ENCODE results near the gene ANXA2R. TPM values are rescaled to one million over a fixed set of nuclear protein-coding genes. Genes with fewer than 3 reads are reported as not detected.
"Not testable (repeated sequence)": the region's sequence is repeated elsewhere in the genome, so short reads cannot be mapped to it uniquely, and the experiment has no call there.

The ANXA2R gene
- total RNA-seq (2014; rRNA removed) (4.8 and 8.9 TPM in 2 replicates), Bru-seq, nascent RNA (percentile 93 among the genes with signal in this experiment), BruChase-seq, experiment 1, labeled RNA remaining after a 6-hour chase (percentile 78 among the genes with signal in this experiment), BruChase-seq, experiment 2, labeled RNA remaining after a 2-hour chase (percentile 85 among the genes with signal in this experiment)
- long read RNA-seq, transcript ANXA2R-202 (1 exons, 1,265 nt), result major isoform, 10 of 11 reads
- long read RNA-seq, partial matches to known transcripts, result 0 of 11 reads
- long read RNA-seq, other reads (novel, unspliced or antisense), result 1 of 11 reads

DNA sequence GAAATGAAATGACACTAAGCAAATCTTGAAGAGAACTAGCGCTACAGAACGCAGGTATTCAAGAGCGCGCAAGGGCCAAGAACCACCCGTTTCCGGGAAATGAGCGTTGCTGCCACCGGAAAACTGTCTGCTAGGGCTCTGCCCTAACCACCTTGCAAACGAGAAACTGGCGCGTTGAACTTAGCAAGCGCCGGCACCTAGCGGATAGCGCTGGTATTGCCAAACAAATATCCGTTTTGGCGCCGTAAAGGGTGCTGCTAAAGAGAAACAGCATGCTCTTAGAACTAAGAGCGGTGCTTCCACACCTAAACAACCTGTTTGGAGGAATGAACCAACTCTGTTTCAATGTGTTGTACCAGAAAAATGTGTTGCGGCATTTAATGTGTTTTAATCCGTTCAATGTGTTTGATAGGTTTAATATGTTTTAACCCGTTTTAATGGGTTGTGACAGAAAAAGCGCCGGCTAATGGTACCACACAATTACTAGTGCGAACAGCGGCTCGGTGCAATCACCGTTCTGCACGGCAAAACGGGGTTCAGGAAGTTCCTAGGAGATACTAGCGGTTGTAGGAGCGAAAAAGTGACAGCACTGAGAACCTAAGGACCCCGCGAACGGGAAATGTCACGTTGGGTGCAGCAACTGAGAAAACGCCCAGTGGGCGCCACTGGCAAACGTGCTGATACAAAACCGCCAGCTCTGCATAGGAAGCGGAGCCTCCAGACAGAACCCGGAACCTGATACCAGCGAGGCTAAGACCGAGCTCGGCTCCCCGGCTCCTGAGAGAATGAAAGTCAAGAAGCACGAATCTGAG is at the start of gene ANXA2R:
ANXA2R (minus strand) TSS at position 33 of the 812 bp plus-strand sequence. CDS start 273 bp downstream, outside the sequence.
- intact Hi-C loops (cut with micrococcal nuclease), result loop anchor here (1.0 to 10.0 kb wide), 8 partner anchors 20 to 442 kb away; partner anchors contain the start of gene TMEM267
- H4K20me1 ChIP-seq (ENCODE audit: low read length), result no peaks in the 10 kb centered on the region
- H3K9ac ChIP-seq (ENCODE audit: low read length), result peak within 1 kb of the TSS; percentile 88
- no TSS peak for BruUV-seq (replicated peaks)
- peak; percentile 36 for ATAC-seq
- H3F3A ChIP-seq (ENCODE audit: low read length, unreplicated experiment), result no peaks in the 10 kb centered on the region
- H3K36me3 ChIP-seq (ENCODE audit: low read depth, low read length), result no peaks in the 10 kb centered on the region
- H3K79me2 ChIP-seq (ENCODE audit: low read length), result peaks cover 93% of the 10 kb centered on the region
- ChIA-PET CTCF (interaction anchor here (0.6 to 3.3 kb wide), 7 partner anchors 21 to 1318 kb away, joined by 3 to 20 read pairs (median 4); no protein-coding TSS in a partner anchor), POLR2A (ENCODE audit: unreplicated experiment) (interaction anchor here (0.6 to 2.0 kb wide), 7 partner anchors 21 to 151 kb away, joined by 3 to 9 read pairs (median 6); partner anchors contain the start of gene ZNF131)
- peak; percentile 100 for DNase-seq
- H2AFZ ChIP-seq (ENCODE audit: low read length), result peak within 1 kb of the TSS; percentile 82
- TF ChIP-seq CTCF (conservative IDR thresholded peaks at IDR 0.05; ENCODE audit: low read depth, low read length), result peak; percentile 89
- TF ChIP-seq EZH2phosphoT487 (IDR thresholded peaks at IDR 0.05; ENCODE audit: borderline replicate concordance, low read length), result no peak
- peak within 1 kb of the TSS; percentile 90 for H3K27ac ChIP-seq (ENCODE audit: low read length)
- no peaks in the 10 kb centered on the region for H3K9me2 ChIP-seq (replicated peaks; ENCODE audit: low read length)
- no peaks in the 10 kb centered on the region for H3K9me3 ChIP-seq (ENCODE audit: low read length)
- no peaks in the 10 kb centered on the region for H3K27me3 ChIP-seq (ENCODE audit: low read length)
- peak within 1 kb of the TSS; percentile 70 for H3K4me3 ChIP-seq (ENCODE audit: low read length)
- H3K4me2 ChIP-seq (ENCODE audit: low read length), result peak within 1 kb of the TSS; percentile 96
- H3K4me1 ChIP-seq (ENCODE audit: insufficient read depth, low read length), result peaks cover 20% of the 10 kb centered on the region

DNA sequence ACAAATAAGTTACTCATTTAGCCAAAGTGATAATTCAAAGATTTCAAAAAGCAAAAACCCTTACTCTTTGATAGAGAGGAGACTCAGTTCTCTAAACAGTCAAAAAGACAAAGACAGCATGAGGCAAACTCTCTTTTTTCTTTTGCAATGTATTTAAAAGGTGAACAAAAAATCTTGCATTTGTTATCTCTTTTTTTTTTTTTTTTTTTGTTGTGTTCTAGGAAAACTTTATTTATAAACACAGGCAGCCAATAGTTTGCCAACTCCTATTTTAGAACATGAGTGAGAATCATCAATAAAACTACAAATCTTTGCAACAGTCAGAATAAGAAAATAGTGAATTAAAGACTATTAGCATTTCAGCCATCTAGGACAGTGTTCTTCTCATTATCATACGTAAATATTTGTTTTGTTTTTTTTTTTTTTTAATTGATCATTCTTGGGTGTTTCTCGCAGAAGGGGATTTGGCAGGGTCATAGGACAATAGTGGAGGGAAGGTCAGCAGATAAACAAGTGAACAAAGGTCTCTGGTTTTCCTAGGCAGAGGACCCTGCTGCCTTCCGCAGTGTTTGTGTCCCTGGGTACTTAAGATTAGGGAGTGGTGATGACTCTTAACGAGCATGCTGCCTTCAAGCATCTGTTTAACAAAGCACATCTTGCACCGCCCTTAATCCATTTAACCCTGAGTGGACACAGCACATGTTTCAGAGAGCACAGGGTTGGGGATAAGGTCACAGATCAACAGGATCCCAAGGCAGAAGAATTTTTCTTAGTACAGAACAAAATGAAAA is 46.2 kb upstream of the ANXA2R start:
- intact Hi-C loops (cut with micrococcal nuclease); H3K79me2 ChIP-seq (ENCODE audit: low read length); H3K4me1 ChIP-seq (ENCODE audit: insufficient read depth, low read length); H4K20me1 ChIP-seq (ENCODE audit: low read length); BruUV-seq (replicated peaks); H3K27ac ChIP-seq (ENCODE audit: low read length); H3K4me3 ChIP-seq (ENCODE audit: low read length); POLR2A ChIA-PET (ENCODE audit: unreplicated experiment); ATAC-seq; DNase-seq; CTCF ChIA-PET; H3K4me2 ChIP-seq (ENCODE audit: low read length); H3K27me3 ChIP-seq (ENCODE audit: low read length); H3K9me2 ChIP-seq (replicated peaks; ENCODE audit: low read length); H3K9me3 ChIP-seq (ENCODE audit: low read length); H3F3A ChIP-seq (ENCODE audit: low read length, unreplicated experiment); H2AFZ ChIP-seq (ENCODE audit: low read length); H3K9ac ChIP-seq (ENCODE audit: low read length); H3K36me3 ChIP-seq (ENCODE audit: low read depth, low read length): not testable (repeated sequence)

GRCh38 chr5:43085453-43085852 is 45.3 kb upstream of the ANXA2R start:
- H4K20me1 ChIP-seq (ENCODE audit: low read length), result no peaks in the 10 kb centered on the region

DNA sequence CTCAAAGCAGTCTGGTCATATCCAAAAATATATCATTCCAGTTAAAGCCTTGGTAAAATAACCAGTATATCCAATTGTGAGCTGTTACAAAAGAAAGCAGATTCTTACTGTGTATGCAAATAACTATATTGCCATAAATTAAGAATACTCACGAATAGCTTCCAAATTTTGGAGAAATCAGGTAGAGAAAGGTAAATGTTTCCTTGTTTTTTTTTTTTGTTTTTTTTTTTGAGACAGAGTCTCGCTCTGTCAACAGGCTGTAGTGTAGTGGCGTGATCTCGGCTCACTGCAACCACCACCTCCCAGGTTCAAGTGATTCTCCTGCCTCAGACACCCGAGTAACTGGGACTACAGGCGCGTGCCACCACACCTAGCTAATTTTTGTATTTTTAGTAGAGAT is 44.3 kb upstream of the ANXA2R start:
- ATAC-seq; H3K79me2 ChIP-seq (ENCODE audit: low read length); H3F3A ChIP-seq (ENCODE audit: low read length, unreplicated experiment); H3K27me3 ChIP-seq (ENCODE audit: low read length); H3K27ac ChIP-seq (ENCODE audit: low read length); H3K4me1 ChIP-seq (ENCODE audit: insufficient read depth, low read length); CTCF ChIA-PET; H2AFZ ChIP-seq (ENCODE audit: low read length); intact Hi-C loops (cut with micrococcal nuclease); H3K9ac ChIP-seq (ENCODE audit: low read length); H3K4me2 ChIP-seq (ENCODE audit: low read length); DNase-seq; BruUV-seq (replicated peaks); H3K9me3 ChIP-seq (ENCODE audit: low read length); H4K20me1 ChIP-seq (ENCODE audit: low read length); POLR2A ChIA-PET (ENCODE audit: unreplicated experiment); H3K4me3 ChIP-seq (ENCODE audit: low read length); H3K36me3 ChIP-seq (ENCODE audit: low read depth, low read length); H3K9me2 ChIP-seq (replicated peaks; ENCODE audit: low read length): not testable (repeated sequence)

More at GRCh38 chr5:43085453-43085852, 45.3 kb upstream of the ANXA2R start:
- no peaks in the 10 kb centered on the region for H3K9me3 ChIP-seq (ENCODE audit: low read length)
- no peaks in the 10 kb centered on the region for H3F3A ChIP-seq (ENCODE audit: low read length, unreplicated experiment)
- H3K27ac ChIP-seq (ENCODE audit: low read length), result no peak overlapping the region
- H3K27me3 ChIP-seq (ENCODE audit: low read length), result no peaks in the 10 kb centered on the region
- H3K4me2 ChIP-seq (ENCODE audit: low read length), result no peak overlapping the region
- H3K4me3 ChIP-seq (ENCODE audit: low read length), result no peak overlapping the region
- no peaks in the 10 kb centered on the region for H3K9me2 ChIP-seq (replicated peaks; ENCODE audit: low read length)
- DNase-seq, result no peak
- no peak for ATAC-seq
- no peak for TF ChIP-seq CTCF (conservative IDR thresholded peaks at IDR 0.05; ENCODE audit: low read depth, low read length)
- TF ChIP-seq EZH2phosphoT487 (IDR thresholded peaks at IDR 0.05; ENCODE audit: borderline replicate concordance, low read length), result no peak
- no peak for TF ChIP-seq EZH2 (IDR thresholded peaks at IDR 0.05; ENCODE audit: low read length, unreplicated experiment)
- H3K4me1 ChIP-seq (ENCODE audit: insufficient read depth, low read length), result no peaks in the 10 kb centered on the region
- POLR2A ChIA-PET (ENCODE audit: unreplicated experiment), result no interaction called here
- intact Hi-C loops (cut with micrococcal nuclease), result no loop called here
- H3K79me2 ChIP-seq (ENCODE audit: low read length), result no peaks in the 10 kb centered on the region
- CTCF ChIA-PET, result no interaction called here
- no peaks in the 10 kb centered on the region for H3K36me3 ChIP-seq (ENCODE audit: low read depth, low read length)
- no peak overlapping the region for H3K9ac ChIP-seq (ENCODE audit: low read length)
- no peak overlapping the region for H2AFZ ChIP-seq (ENCODE audit: low read length)
- BruUV-seq (replicated peaks), result no TSS peak
